HCT116 (cell line): Measurements from ENCODE around the gene LRIG1.

Source experiments
- CTCF ChIP-seq, 3 experiments: fragments of 200-600 bp in 1 of 3; sonication (generic) in 1 of 3; IDR thresholded peaks in 2 of 3; conservative IDR thresholded peaks in 1 of 3; 2 replicates each; pipeline ENCODE4 v1.5.1; 2012 to 2017; ENCODE audit warnings: low read depth in 2 of 3, low read length in 2 of 3, antibody characterized with exemption in 1 of 3, borderline replicate concordance in 1 of 3, control low read depth in 1 of 3, mild to moderate bottlenecking in 1 of 3, mixed read lengths in 1 of 3, mixed run types in 1 of 3, moderate library complexity in 1 of 3; ENCODE audit not compliant: insufficient read depth in 1 of 3
- EZH2 ChIP-seq: fragments of 200-600 bp; sonication (generic); IDR thresholded peaks from 2 replicates; pipeline ENCODE4 v1.6.1; 2017; ENCODE audit warnings: antibody characterized with exemption, mixed run types
- REST ChIP-seq: IDR thresholded peaks from 2 replicates; pipeline ENCODE4 v1.6.1; 2012; ENCODE audit warnings: low read depth

- TF ChIP-seq CTCF (IDR thresholded peaks at IDR 0.05 in 2 of 3, conservative IDR thresholded peaks at IDR 0.05 in 1 of 3; ENCODE audit: borderline replicate concordance in 1 of 3, insufficient read depth in 1 of 3, low read depth in 2 of 3, low read length in 2 of 3) (no peak), REST (no peak), EZH2 (no peak)
Measured at GRCh38 chr3:66350601-66351000, 150.2 kb downstream of the LRIG1 start.
